ENCODE results near the gene GIGYF2.
"Not testable (repeated sequence)": the region's sequence is repeated elsewhere in the genome, so short reads cannot be mapped to it uniquely, and the experiment has no call there.

GIGYF2 gene

GRCh38 chr2:232707076-232707475, 9.9 kb downstream of the GIGYF2 start:
- H3K27me3 ChIP-seq (ENCODE audit: control insufficient read depth, insufficient read depth, low read length): no peaks in the 10 kb centered on the region
- no peaks in the 10 kb centered on the region for H3K36me3 ChIP-seq (ENCODE audit: control insufficient read depth, insufficient read depth, low read length)
- DNase-seq (ENCODE audit: low read depth, low spot score): no peak
- H3K4me3 ChIP-seq (ENCODE audit: low read length): no peak overlapping the region
- no peaks in the 10 kb centered on the region for H3K9me3 ChIP-seq (ENCODE audit: control insufficient read depth, insufficient read depth, low read length)
- no peak overlapping the region for H3K27ac ChIP-seq (ENCODE audit: low read length)
- H3K4me1 ChIP-seq (ENCODE audit: control insufficient read depth, insufficient read depth, low read length): no peaks in the 10 kb centered on the region
- no CpG with 5 or more reads among the region's 4 CpGs for WGBS (ENCODE audit: insufficient coverage, insufficient read length)

- no peak for DNase-seq (ENCODE audit: low read depth, low spot score)
- no peaks in the 10 kb centered on the region for H3K9me3 ChIP-seq (ENCODE audit: control insufficient read depth, insufficient read depth, low read length)
- H3K36me3 ChIP-seq (ENCODE audit: control insufficient read depth, insufficient read depth, low read length): 0 out of 2 replicates have a peak, but pooled peaks cover 3% of the 10 kb centered on the region
- H3K4me1 ChIP-seq (ENCODE audit: control insufficient read depth, insufficient read depth, low read length): no peaks in the 10 kb centered on the region
- H3K27ac ChIP-seq (ENCODE audit: low read length): no peak overlapping the region
- no peak overlapping the region for H3K4me3 ChIP-seq (ENCODE audit: low read length)
- H3K27me3 ChIP-seq (ENCODE audit: control insufficient read depth, insufficient read depth, low read length): no peaks in the 10 kb centered on the region
Observed at GRCh38 chr2:232713505-232713904, 16.4 kb downstream of the GIGYF2 start.

GRCh38 chr2:232714969-232715368, 17.8 kb downstream of the GIGYF2 start:
- DNase-seq (ENCODE audit: low read depth, low spot score): no peak
- no peak overlapping the region for H3K4me3 ChIP-seq (ENCODE audit: low read length)
- no peaks in the 10 kb centered on the region for H3K4me1 ChIP-seq (ENCODE audit: control insufficient read depth, insufficient read depth, low read length)
- no peak overlapping the region for H3K27ac ChIP-seq (ENCODE audit: low read length)
- no peaks in the 10 kb centered on the region for H3K27me3 ChIP-seq (ENCODE audit: control insufficient read depth, insufficient read depth, low read length)
- no CpG with 5 or more reads among the region's 3 CpGs for WGBS (ENCODE audit: insufficient coverage, insufficient read length)
- no peaks in the 10 kb centered on the region for H3K9me3 ChIP-seq (ENCODE audit: control insufficient read depth, insufficient read depth, low read length)
- 0 out of 2 replicates have a peak, but pooled peaks cover 3% of the 10 kb centered on the region for H3K36me3 ChIP-seq (ENCODE audit: control insufficient read depth, insufficient read depth, low read length)

- H3K36me3 ChIP-seq (ENCODE audit: control insufficient read depth, insufficient read depth, low read length); H3K27me3 ChIP-seq (ENCODE audit: control insufficient read depth, insufficient read depth, low read length); H3K9me3 ChIP-seq (ENCODE audit: control insufficient read depth, insufficient read depth, low read length); H3K4me3 ChIP-seq (ENCODE audit: low read length); H3K4me1 ChIP-seq (ENCODE audit: control insufficient read depth, insufficient read depth, low read length); DNase-seq (ENCODE audit: low read depth, low spot score); H3K27ac ChIP-seq (ENCODE audit: low read length): not testable (repeated sequence)
Observed at GRCh38 chr2:232720056-232720455, 22.9 kb downstream of the GIGYF2 start.

GRCh38 chr2:232721261-232721660, 24.1 kb downstream of the GIGYF2 start:
- no peak for DNase-seq (ENCODE audit: low read depth, low spot score)
- WGBS (ENCODE audit: insufficient coverage, insufficient read length): no CpG with 5 or more reads among the region's 2 CpGs
- no peaks in the 10 kb centered on the region for H3K27me3 ChIP-seq (ENCODE audit: control insufficient read depth, insufficient read depth, low read length)
- no peaks in the 10 kb centered on the region; the same call in 1 of the 2 replicates for H3K9me3 ChIP-seq (ENCODE audit: control insufficient read depth, insufficient read depth, low read length)
- H3K4me3 ChIP-seq (ENCODE audit: low read length): no peak overlapping the region
- H3K27ac ChIP-seq (ENCODE audit: low read length): no peak overlapping the region
- no peaks in the 10 kb centered on the region for H3K4me1 ChIP-seq (ENCODE audit: control insufficient read depth, insufficient read depth, low read length)
- H3K36me3 ChIP-seq (ENCODE audit: control insufficient read depth, insufficient read depth, low read length): 0 out of 2 replicates have a peak, but pooled peaks cover 3% of the 10 kb centered on the region

- Histone ChIP-seq H3K27me3 (ENCODE audit: control insufficient read depth, insufficient read depth, low read length) (no peaks in the 10 kb centered on the region), H3K4me3 (ENCODE audit: low read length) (no peak overlapping the region), H3K9me3 (ENCODE audit: control insufficient read depth, insufficient read depth, low read length) (no peaks in the 10 kb centered on the region; the same call in 1 of the 2 replicates), H3K4me1 (ENCODE audit: control insufficient read depth, insufficient read depth, low read length) (no peaks in the 10 kb centered on the region), H3K36me3 (ENCODE audit: control insufficient read depth, insufficient read depth, low read length) (0 out of 2 replicates have a peak, but pooled peaks cover 3% of the 10 kb centered on the region), H3K27ac (ENCODE audit: low read length) (no peak overlapping the region)
- no CpG with 5 or more reads among the region's 2 CpGs for WGBS (ENCODE audit: insufficient coverage, insufficient read length)
- no peak for DNase-seq (ENCODE audit: low read depth, low spot score)
Observed at GRCh38 chr2:232721882-232722281, 24.8 kb downstream of the GIGYF2 start.

GRCh38 chr2:232723027-232723426, 25.9 kb downstream of the GIGYF2 start:
- no peaks in the 10 kb centered on the region for H3K27me3 ChIP-seq (ENCODE audit: control insufficient read depth, insufficient read depth, low read length)
- no peak overlapping the region for H3K27ac ChIP-seq (ENCODE audit: low read length)
- H3K4me1 ChIP-seq (ENCODE audit: control insufficient read depth, insufficient read depth, low read length): no peaks in the 10 kb centered on the region
- no peak for DNase-seq (ENCODE audit: low read depth, low spot score)
- no CpG with 5 or more reads among the region's 1 CpG for WGBS (ENCODE audit: insufficient coverage, insufficient read length)
- no peak overlapping the region for H3K4me3 ChIP-seq (ENCODE audit: low read length)
- no peaks in the 10 kb centered on the region for H3K36me3 ChIP-seq (ENCODE audit: control insufficient read depth, insufficient read depth, low read length)
- H3K9me3 ChIP-seq (ENCODE audit: control insufficient read depth, insufficient read depth, low read length): no peaks in the 10 kb centered on the region; the same call in 1 of the 2 replicates

GRCh38 chr2:232728785-232729184, 31.7 kb downstream of the GIGYF2 start:
- Histone ChIP-seq H3K36me3 (ENCODE audit: control insufficient read depth, insufficient read depth, low read length) (no peaks in the 10 kb centered on the region), H3K4me3 (ENCODE audit: low read length) (no peak overlapping the region), H3K27me3 (ENCODE audit: control insufficient read depth, insufficient read depth, low read length) (no peaks in the 10 kb centered on the region), H3K9me3 (ENCODE audit: control insufficient read depth, insufficient read depth, low read length) (no peaks in the 10 kb centered on the region; the same call in 1 of the 2 replicates), H3K27ac (ENCODE audit: low read length) (no peak overlapping the region), H3K4me1 (ENCODE audit: control insufficient read depth, insufficient read depth, low read length) (no peaks in the 10 kb centered on the region)
- no peak for DNase-seq (ENCODE audit: low read depth, low spot score)
- WGBS (ENCODE audit: insufficient coverage, insufficient read length): no CpG with 5 or more reads among the region's 3 CpGs

GRCh38 chr2:232731470-232731869, 34.3 kb downstream of the GIGYF2 start:
- Histone ChIP-seq H3K9me3 (ENCODE audit: control insufficient read depth, insufficient read depth, low read length) (no peaks in the 10 kb centered on the region), H3K27ac (ENCODE audit: low read length) (no peak overlapping the region), H3K4me3 (ENCODE audit: low read length) (no peak overlapping the region), H3K4me1 (ENCODE audit: control insufficient read depth, insufficient read depth, low read length) (no peaks in the 10 kb centered on the region), H3K36me3 (ENCODE audit: control insufficient read depth, insufficient read depth, low read length) (no peaks in the 10 kb centered on the region), H3K27me3 (ENCODE audit: control insufficient read depth, insufficient read depth, low read length) (no peaks in the 10 kb centered on the region)
- WGBS (ENCODE audit: insufficient coverage, insufficient read length): no CpG with 5 or more reads among the region's 2 CpGs
- DNase-seq (ENCODE audit: low read depth, low spot score): no peak

GRCh38 chr2:232741294-232741693, 44.2 kb downstream of the GIGYF2 start:
- H3K27ac ChIP-seq (ENCODE audit: low read length): no peak overlapping the region
- H3K4me1 ChIP-seq (ENCODE audit: control insufficient read depth, insufficient read depth, low read length): no peaks in the 10 kb centered on the region
- no CpG with 5 or more reads among the region's 4 CpGs for WGBS (ENCODE audit: insufficient coverage, insufficient read length)
- no peaks in the 10 kb centered on the region for H3K27me3 ChIP-seq (ENCODE audit: control insufficient read depth, insufficient read depth, low read length)
- H3K4me3 ChIP-seq (ENCODE audit: low read length): no peak overlapping the region
- DNase-seq (ENCODE audit: low read depth, low spot score): no peak
- H3K9me3 ChIP-seq (ENCODE audit: control insufficient read depth, insufficient read depth, low read length): no peaks in the 10 kb centered on the region
- H3K36me3 ChIP-seq (ENCODE audit: control insufficient read depth, insufficient read depth, low read length): no peaks in the 10 kb centered on the region

- no peaks in the 10 kb centered on the region for H3K27me3 ChIP-seq (ENCODE audit: control insufficient read depth, insufficient read depth, low read length)
- no peak overlapping the region for H3K27ac ChIP-seq (ENCODE audit: low read length)
- H3K36me3 ChIP-seq (ENCODE audit: control insufficient read depth, insufficient read depth, low read length): no peaks in the 10 kb centered on the region
- no peak overlapping the region for H3K4me3 ChIP-seq (ENCODE audit: low read length)
- WGBS (ENCODE audit: insufficient coverage, insufficient read length): no CpG with 5 or more reads among the region's 3 CpGs
- no peaks in the 10 kb centered on the region for H3K9me3 ChIP-seq (ENCODE audit: control insufficient read depth, insufficient read depth, low read length)
- no peaks in the 10 kb centered on the region for H3K4me1 ChIP-seq (ENCODE audit: control insufficient read depth, insufficient read depth, low read length)
- DNase-seq (ENCODE audit: low read depth, low spot score): no peak
Observed at GRCh38 chr2:232741972-232742371, 44.8 kb downstream of the GIGYF2 start.

All from iPS DF 6.9 (cell line).